HG03135 (cell line): ENCODE data around the gene ATRX.
"Not testable (repeated sequence)": the region's sequence is repeated elsewhere in the genome, so short reads cannot be mapped to it uniquely, and the experiment has no call there.

Source experiments
- ATAC-seq: cut with Tn5 transposase; IDR thresholded peaks from one replicate; pipeline ENCODE4 v1.9.1; 2021; ENCODE audit warnings: mild to moderate bottlenecking, moderate library complexity; ENCODE audit not compliant: unreplicated experiment

Gene ATRX

GRCh38 chrX:77635373-77635772, 150.6 kb downstream of the ATRX start:
- no peak for ATAC-seq

GRCh38 chrX:77628294-77629025, 157.6 kb downstream of the ATRX start:
- no peak for ATAC-seq

GRCh38 chrX:77622672-77623071, 163.3 kb downstream of the ATRX start:
- ATAC-seq = no peak

- no peak for ATAC-seq
These were observed 163.8 kb downstream of the ATRX start for GRCh38 chrX:77622233-77622632.

- not testable (repeated sequence) for ATAC-seq
These were observed 164.6 kb downstream of the ATRX start for GRCh38 chrX:77621453-77621852.

GRCh38 chrX:77617206-77617605, 168.8 kb downstream of the ATRX start:
- ATAC-seq = no peak

- no peak for ATAC-seq
These were observed 182.2 kb downstream of the ATRX start for GRCh38 chrX:77603635-77604336.

- no peak for ATAC-seq
These were observed 188.5 kb downstream of the ATRX start for GRCh38 chrX:77597511-77597910.

GRCh38 chrX:77597090-77597489, 188.9 kb downstream of the ATRX start:
- no peak for ATAC-seq

GRCh38 chrX:77595848-77596247, 190.2 kb downstream of the ATRX start:
- no peak for ATAC-seq

- ATAC-seq = no peak
These were observed 213.7 kb downstream of the ATRX start for GRCh38 chrX:77572322-77572721.

GRCh38 chrX:77565278-77565677, 220.7 kb downstream of the ATRX start:
- ATAC-seq = no peak

- no peak for ATAC-seq
These were observed 221.2 kb downstream of the ATRX start for GRCh38 chrX:77564823-77565222.

- ATAC-seq = no peak
These were observed 224.6 kb downstream of the ATRX start for GRCh38 chrX:77561372-77561771.

- ATAC-seq = no peak
These were observed 229.7 kb downstream of the ATRX start for GRCh38 chrX:77556276-77556675.

- no peak for ATAC-seq
These were observed 237.3 kb downstream of the ATRX start for GRCh38 chrX:77548751-77549150.

- ATAC-seq = not testable (repeated sequence)
These were observed 246.2 kb downstream of the ATRX start for GRCh38 chrX:77539778-77540177.

GRCh38 chrX:77531261-77531660, 254.8 kb downstream of the ATRX start:
- ATAC-seq = not testable (repeated sequence)

- ATAC-seq = no peak
These were observed 258.0 kb downstream of the ATRX start for GRCh38 chrX:77528034-77528433.

- ATAC-seq = no peak
These were observed 258.6 kb downstream of the ATRX start for GRCh38 chrX:77527233-77528001.

- no peak for ATAC-seq
These were observed 266.3 kb downstream of the ATRX start for GRCh38 chrX:77519765-77520164.

GRCh38 chrX:77514177-77514576, 271.8 kb downstream of the ATRX start:
- ATAC-seq = no peak
